Type B pancreatic cell (in vitro differentiated cells): ENCODE results near the gene NOS1AP. TPM values are rescaled to one million over a fixed set of nuclear protein-coding genes. Genes with fewer than 3 reads are reported as not detected.

Experiments used
- DNase-seq: peaks from one replicate; pipeline ENCODE4 v3.0.0; 2021; ENCODE audit warnings: mixed read lengths; ENCODE audit not compliant: unreplicated experiment; ENCODE audit errors: extremely low spot score
- H3K27ac Mint-ChIP-seq: 2 replicates; pipeline ENCODE4 v1.8.0; 2021; ENCODE audit warnings: mild to moderate bottlenecking, mixed read lengths
- H3K27me3 Mint-ChIP-seq: 2 replicates; pipeline ENCODE4 v1.8.0; 2021; ENCODE audit warnings: mixed read lengths
- H3K36me3 Mint-ChIP-seq: 2 replicates; pipeline ENCODE4 v1.8.0; 2021; ENCODE audit warnings: mixed read lengths
- H3K4me1 Mint-ChIP-seq: one replicate; pipeline ENCODE4 v1.8.0; 2021; ENCODE audit warnings: mixed read lengths; ENCODE audit not compliant: unreplicated experiment
- H3K4me3 Mint-ChIP-seq: 2 replicates; pipeline ENCODE4 v1.8.0; 2021; ENCODE audit warnings: mild to moderate bottlenecking, mixed read lengths
- H3K9me3 Mint-ChIP-seq: 2 replicates; pipeline ENCODE4 v1.8.0; 2021; ENCODE audit warnings: mixed read lengths
- CTCF ChIP-seq: fragments of 200-600 bp; sonication (generic); conservative IDR thresholded peaks from 2 replicates; pipeline ENCODE4 v1.5.0; 2021; ENCODE audit warnings: antibody characterized with exemption, mild to moderate bottlenecking
- total RNA-seq: library from RNA; stranded (reverse); gene quantifications from 2 replicates; pipeline ENCODE4 v1.2.1, GENCODE V29; 2021; ENCODE audit warnings: low replicate concordance

Gene NOS1AP
- total RNA-seq, 1 donor from 2014 or later, result 10.4 TPM

- Mint-ChIP-seq H3K9me3 (no peaks in the 10 kb centered on the region), H3K27ac (no peak overlapping the region), H3K36me3 (peaks cover 4% of the 10 kb centered on the region), H3K4me1 (no peaks in the 10 kb centered on the region), H3K27me3 (no peaks in the 10 kb centered on the region), H3K4me3 (no peak overlapping the region)
- DNase-seq, result no peak
- no peak for TF ChIP-seq CTCF
Observed at GRCh38 chr1:162364498-162364897, 295.0 kb downstream of the NOS1AP start.

- no peak overlapping the region for H3K4me3 Mint-ChIP-seq
- no peaks in the 10 kb centered on the region for H3K4me1 Mint-ChIP-seq
Observed at GRCh38 chr1:162365284-162366020, 296.0 kb downstream of the NOS1AP start.

GRCh38 chr1:162366149-162366548 lies 296.7 kb downstream of the NOS1AP start:
- Mint-ChIP-seq H3K4me1 (no peaks in the 10 kb centered on the region), H3K4me3 (no peak overlapping the region), H3K27ac (no peak overlapping the region), H3K36me3 (peaks cover 3% of the 10 kb centered on the region), H3K27me3 (no peaks in the 10 kb centered on the region), H3K9me3 (no peaks in the 10 kb centered on the region)
- no peak for DNase-seq
- TF ChIP-seq CTCF, result no peak

More at GRCh38 chr1:162365284-162366020, 296.0 kb downstream of the NOS1AP start:
- TF ChIP-seq CTCF, result no peak
- Mint-ChIP-seq H3K36me3 (peaks cover 3% of the 10 kb centered on the region), H3K27ac (no peak overlapping the region), H3K27me3 (no peaks in the 10 kb centered on the region), H3K9me3 (no peaks in the 10 kb centered on the region)
- DNase-seq, result no peak

GRCh38 chr1:162366671-162367070 lies 297.2 kb downstream of the NOS1AP start:
- TF ChIP-seq CTCF, result no peak
- no peaks in the 10 kb centered on the region for H3K9me3 Mint-ChIP-seq
- H3K36me3 Mint-ChIP-seq, result peaks cover 3% of the 10 kb centered on the region
- no peak overlapping the region for H3K27ac Mint-ChIP-seq
- H3K4me3 Mint-ChIP-seq, result no peak overlapping the region
- no peak for DNase-seq
- no peaks in the 10 kb centered on the region for H3K4me1 Mint-ChIP-seq
- no peaks in the 10 kb centered on the region for H3K27me3 Mint-ChIP-seq

- TF ChIP-seq CTCF, result no peak
- no peak for DNase-seq
- Mint-ChIP-seq H3K27me3 (no peaks in the 10 kb centered on the region), H3K27ac (no peak overlapping the region), H3K36me3 (peaks cover 3% of the 10 kb centered on the region), H3K9me3 (no peaks in the 10 kb centered on the region), H3K4me3 (no peak overlapping the region), H3K4me1 (no peaks in the 10 kb centered on the region)
Observed at GRCh38 chr1:162367073-162367472, 297.6 kb downstream of the NOS1AP start.

- Mint-ChIP-seq H3K4me3 (no peak overlapping the region), H3K4me1 (no peaks in the 10 kb centered on the region), H3K27ac (no peak overlapping the region), H3K36me3 (peaks cover 3% of the 10 kb centered on the region), H3K9me3 (no peaks in the 10 kb centered on the region), H3K27me3 (no peaks in the 10 kb centered on the region)
- DNase-seq, result no peak
- no peak for TF ChIP-seq CTCF
Observed at GRCh38 chr1:162367772-162368171, 298.3 kb downstream of the NOS1AP start.
